Kidney (tissue), 14 donors: ENCODE data around the gene CALML5. TPM values are rescaled to one million over a fixed set of nuclear protein-coding genes. Genes with fewer than 3 reads are reported as not detected.

Experiments
- DNase-seq, 5 donors: peaks; one replicate each; pipeline ENCODE4 v3.0.0-alpha.2; 2013 to 2020
- FAIRE-seq: peaks from 2 replicates; lab custom pipeline; 2012; peaks lifted over from hg19 to GRCh38; lab: Jason Lieb, UNC
- H3K27ac ChIP-seq, 2 donors: one replicate each; pipeline ENCODE4 v1.7.0; 2013; ENCODE audit warnings: low read depth in 2 of 2, low read length in 2 of 2, inconsistent platforms in 1 of 2
- H3K27me3 ChIP-seq: one replicate; pipeline ENCODE4 v1.7.1; 2013; ENCODE audit warnings: low read length, inconsistent platforms; ENCODE audit not compliant: control insufficient read depth, insufficient read depth
- H3K36me3 ChIP-seq, 3 donors: one replicate each; pipeline versions ENCODE4 v1.7.0 to v1.7.1; 2013; ENCODE audit warnings: low read length in 3 of 3, control low read depth in 1 of 3, inconsistent platforms in 1 of 3; ENCODE audit not compliant: insufficient read depth in 3 of 3, control insufficient read depth in 2 of 3
- H3K4me1 ChIP-seq, 3 donors: one replicate each; pipeline versions ENCODE4 v1.7.0 to v1.7.1; 2013; ENCODE audit warnings: low read length in 3 of 3, inconsistent platforms in 1 of 3, low read depth in 1 of 3; ENCODE audit not compliant: control insufficient read depth in 2 of 3, insufficient read depth in 2 of 3
- H3K4me3 ChIP-seq, 3 donors: one replicate each; pipeline versions ENCODE4 v1.7.0 to v1.8.1; 2013; ENCODE audit warnings: low read length in 3 of 3, control low read depth in 1 of 3, inconsistent platforms in 1 of 3
- H3K9ac ChIP-seq, 3 donors: one replicate each; pipeline versions ENCODE4 v1.7.0 to v1.7.1; 2013; ENCODE audit warnings: low read length in 3 of 3, control low read depth in 1 of 3, inconsistent platforms in 1 of 3
- H3K9me3 ChIP-seq, 3 donors: one replicate each; pipeline versions ENCODE4 v1.7.0 to v1.7.1; 2013; ENCODE audit warnings: low read length in 3 of 3, control low read depth in 1 of 3, inconsistent platforms in 1 of 3; ENCODE audit not compliant: control insufficient read depth in 2 of 3, insufficient read depth in 1 of 3
- intact Hi-C: fragments of 100-400 bp; cut with DNase I; formaldehyde crosslinking; loops from one replicate; pipeline ENCODE4 v1.11.1; 2022
- polyA plus RNA-seq: library from polyadenylated mRNA; stranded (reverse); fragments of 350-450 nt; fragmentation: Illumina TruSeq; extraction: RNeasy Lipid Tissue Mini Kit (QIAGEN cat#74804); gene quantifications from one replicate; pipeline ENCODE4 v1.2.3, GENCODE V29; 2014; ENCODE audit warnings: low read depth, low replicate concordance; ENCODE audit not compliant: insufficient read depth
- total RNA-seq: library from RNA; stranded (reverse); fragmentation: NEBNext Ultra II Directional; extraction: Animal tissue kit (Norgen Biotek cat#: 25700); gene quantifications from one replicate; pipeline ENCODE4 v1.2.1, GENCODE V29; 2021
- TF ChIP-seq, protein P1 (sequence below): IDR thresholded peaks from 3 replicates; pipeline ENCODE4 v1.5.1; 2012; ENCODE audit warnings: mild to moderate bottlenecking, moderate library complexity, borderline replicate concordance; ENCODE audit not compliant: insufficient read depth; ENCODE audit errors: extremely low read depth
- donor health status: control.
- donor health status: control.
- donor health status: control.
- donor health status: control.
- donor health status: control.
- donor health status: DM: yes; HTN: yes; CAD: no.
- donor health status: Normal renal cell carcinoma (clear cell type).

CALML5 gene
- total and polyA plus RNA-seq, 2 donors from 2014 or later, result not detected

DNA sequence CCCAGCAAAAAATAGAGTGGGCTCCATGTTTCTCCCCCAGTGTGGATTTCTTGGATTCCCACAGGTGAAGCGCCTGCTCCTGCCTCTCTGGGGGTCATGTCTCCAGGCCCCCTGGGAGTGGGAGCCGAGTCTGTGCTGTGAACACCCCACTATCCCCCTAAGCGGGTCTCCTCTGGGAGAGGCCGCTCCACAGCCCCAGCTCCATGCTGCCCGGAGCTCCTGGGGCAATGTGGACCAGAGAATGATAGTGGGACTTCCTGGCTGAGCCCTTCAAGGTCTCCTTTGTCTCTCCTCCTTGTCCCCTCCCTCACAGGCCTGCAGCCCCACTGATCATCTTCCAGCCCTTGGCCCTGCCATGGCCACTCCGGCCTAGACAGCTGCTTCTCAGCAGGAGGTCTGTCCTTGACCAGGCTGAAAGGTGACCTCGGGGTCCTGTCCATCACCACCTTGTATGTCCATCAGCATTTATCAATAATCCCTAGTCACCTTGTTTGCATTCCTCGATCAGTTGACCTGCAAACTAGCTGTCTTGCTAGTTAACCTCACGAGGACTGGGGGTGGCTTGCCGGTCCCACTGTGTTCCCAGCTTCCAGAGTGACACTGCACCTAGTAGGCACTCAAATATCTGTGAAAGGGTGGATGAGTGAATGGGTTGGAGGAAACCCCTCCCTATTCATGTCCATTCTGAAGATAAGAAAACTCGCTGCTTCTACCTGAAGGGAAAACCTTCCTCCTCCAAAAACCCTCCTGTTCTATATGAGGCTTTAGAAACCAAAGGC lies 24.6 kb upstream of the CALML5 start:
- H3K4me1 ChIP-seq, result peaks cover 0 to 3% (median 0%) of the 10 kb centered on the region in 3 donors
- no peaks in the 10 kb centered on the region for H3K27me3 ChIP-seq
- no peaks in the 10 kb centered on the region for H3K36me3 ChIP-seq
- no peaks in the 10 kb centered on the region for H3K9me3 ChIP-seq
- FAIRE-seq, result no peak
- H3K9ac ChIP-seq, result no peak overlapping the region
- TF ChIP-seq, protein P1, sequence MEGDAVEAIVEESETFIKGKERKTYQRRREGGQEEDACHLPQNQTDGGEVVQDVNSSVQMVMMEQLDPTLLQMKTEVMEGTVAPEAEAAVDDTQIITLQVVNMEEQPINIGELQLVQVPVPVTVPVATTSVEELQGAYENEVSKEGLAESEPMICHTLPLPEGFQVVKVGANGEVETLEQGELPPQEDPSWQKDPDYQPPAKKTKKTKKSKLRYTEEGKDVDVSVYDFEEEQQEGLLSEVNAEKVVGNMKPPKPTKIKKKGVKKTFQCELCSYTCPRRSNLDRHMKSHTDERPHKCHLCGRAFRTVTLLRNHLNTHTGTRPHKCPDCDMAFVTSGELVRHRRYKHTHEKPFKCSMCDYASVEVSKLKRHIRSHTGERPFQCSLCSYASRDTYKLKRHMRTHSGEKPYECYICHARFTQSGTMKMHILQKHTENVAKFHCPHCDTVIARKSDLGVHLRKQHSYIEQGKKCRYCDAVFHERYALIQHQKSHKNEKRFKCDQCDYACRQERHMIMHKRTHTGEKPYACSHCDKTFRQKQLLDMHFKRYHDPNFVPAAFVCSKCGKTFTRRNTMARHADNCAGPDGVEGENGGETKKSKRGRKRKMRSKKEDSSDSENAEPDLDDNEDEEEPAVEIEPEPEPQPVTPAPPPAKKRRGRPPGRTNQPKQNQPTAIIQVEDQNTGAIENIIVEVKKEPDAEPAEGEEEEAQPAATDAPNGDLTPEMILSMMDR, result no peak
- peak in 1 of 5 donors; percentile 18 for DNase-seq
- no peak overlapping the region for H3K27ac ChIP-seq
- intact Hi-C loops, result no loop called here
- H3K4me3 ChIP-seq, result no peak overlapping the region

DNA sequence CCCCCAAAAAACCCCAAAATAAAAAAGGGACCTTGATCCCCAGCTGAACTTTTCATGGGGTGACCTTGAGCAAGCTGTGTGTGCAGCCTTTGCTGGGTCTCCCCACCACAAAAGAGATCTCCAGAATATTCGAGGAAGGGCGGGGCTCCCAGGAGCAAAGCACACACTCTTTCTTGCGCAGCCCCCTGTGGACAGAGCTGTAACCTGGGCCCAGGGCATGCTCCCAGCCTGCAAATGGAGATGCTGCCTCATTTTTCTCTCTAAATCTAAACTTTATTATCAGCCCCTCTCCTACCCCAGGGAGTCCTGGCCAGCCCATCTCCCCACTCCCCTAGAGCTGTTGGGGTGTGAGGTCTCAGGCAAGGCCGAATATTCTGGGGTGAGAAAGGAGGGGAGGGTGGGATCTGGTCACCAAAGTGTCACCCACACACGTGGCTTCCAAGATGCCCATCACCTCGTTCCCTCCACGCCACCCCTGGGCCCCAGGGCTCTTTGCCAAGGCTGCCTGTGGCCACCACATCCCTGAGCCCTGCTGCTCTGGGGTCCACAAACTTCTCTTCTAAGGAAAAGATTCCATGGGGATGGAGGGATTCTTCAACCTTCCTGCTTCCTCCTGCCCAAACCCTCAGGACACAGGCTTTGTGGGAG lies 23.7 kb upstream of the CALML5 start:
- intact Hi-C loops, result no loop called here

DNA sequence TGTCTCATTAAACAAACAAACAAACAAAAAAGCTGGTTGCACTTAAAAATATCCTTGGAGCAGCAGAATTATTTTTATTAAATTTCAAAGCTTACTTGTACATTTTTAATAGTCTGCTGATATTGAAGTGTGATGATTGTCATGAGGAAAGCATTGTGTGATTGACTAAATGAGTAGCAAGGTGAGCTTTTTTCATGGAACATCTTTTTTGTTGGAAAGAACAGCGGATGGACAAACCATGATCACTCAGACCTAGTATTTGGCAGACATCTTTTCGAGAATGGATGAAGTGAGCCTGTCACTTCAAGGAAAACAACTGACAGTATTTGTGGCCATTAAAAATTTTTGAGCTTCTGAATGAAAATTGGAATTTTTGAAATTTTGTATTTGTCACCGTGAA lies 19.7 kb upstream of the CALML5 start:
- intact Hi-C loops, result no loop called here
- DNase-seq (no peak), FAIRE-seq (no peak)
- no peak overlapping the region for H3K4me3 ChIP-seq
- peaks cover 5 to 26% (median 13%) of the 10 kb centered on the region in 3 donors for H3K4me1 ChIP-seq
- H3K27ac ChIP-seq, result peak overlapping the region in 1 of 2 donors; percentile 27
- H3K9ac ChIP-seq, result no peak overlapping the region
- TF ChIP-seq, protein P1, result no peak
- H3K36me3 ChIP-seq, result no peaks in the 10 kb centered on the region
- H3K27me3 ChIP-seq, result no peaks in the 10 kb centered on the region
- no peaks in the 10 kb centered on the region for H3K9me3 ChIP-seq

More for the DNA sequence above, 23.7 kb upstream of the CALML5 start:
- Histone ChIP-seq H3K4me1 (peaks cover 0 to 3% (median 0%) of the 10 kb centered on the region in 3 donors), H3K4me3 (no peak overlapping the region), H3K9ac (no peak overlapping the region), H3K27me3 (no peaks in the 10 kb centered on the region), H3K27ac (no peak overlapping the region), H3K9me3 (no peaks in the 10 kb centered on the region), H3K36me3 (no peaks in the 10 kb centered on the region)
- DNase-seq (peak in 1 of 5 donors; percentile 16), FAIRE-seq (no peak)
- TF ChIP-seq, protein P1, result no peak
